K562 (cell line): ENCODE measurements around the gene PRODH2. TPM values are rescaled to one million over a fixed set of nuclear protein-coding genes. Genes with fewer than 3 reads are reported as not detected.

Experiments
- HDAC8 ChIP-seq: fragments of 450-650 bp; IDR thresholded peaks from 2 replicates; pipeline ENCODE4 v1.6.1; 2016; ENCODE audit warnings: mild to moderate bottlenecking, missing genetic modification characterization, moderate library complexity, missing compliant biosample characterization
- PATZ1 ChIP-seq: fragments of 250-450 bp; sonication (Bioruptor Pico); IDR thresholded peaks from 2 replicates; pipeline ENCODE4 v1.5.0; 2020; ENCODE audit warnings: mild to moderate bottlenecking, borderline replicate concordance
- TAF7 ChIP-seq: fragments of 450-650 bp; IDR thresholded peaks from 2 replicates; pipeline ENCODE4 v1.6.1; 2016; ENCODE audit warnings: missing genetic modification characterization, missing compliant biosample characterization
- polyA plus RNA-seq, 8 experiments: library from polyadenylated mRNA; depleted of rRNA in 4 of 8; stranded (reverse) in 5 of 8; unstranded in 3 of 8; fragments of >200 nt; fragmentation: Nextera tagmentation in 2 of 8; fragmentation: Illumina TruSeq in 1 of 8; extraction: Ambion mirVana in 2 of 8; extraction: Trizol in 1 of 8; gene quantifications; 2 replicates each; pipeline versions ENCODE4 v1.2.1 to v1.2.3, GENCODE V29; 2011 to 2014; ENCODE audit warnings: inconsistent platforms in 1 of 8, missing spikeins in 1 of 8
- total RNA-seq, 7 experiments: library from RNA; depleted of rRNA in 6 of 7; stranded (reverse); fragments of >200 nt in 6 of 7; fragmentation: Illumina TruSeq in 2 of 7; extraction: Trizol in 2 of 7; gene quantifications; 2 replicates each; pipeline versions ENCODE4 v1.2.1 to v1.2.3, GENCODE V29; 2011 to 2021; ENCODE audit warnings: low replicate concordance in 1 of 7
- TF ChIP-seq, protein P1 (sequence below): fragments of 450-650 bp; IDR thresholded peaks from 2 replicates; pipeline ENCODE4 v1.6.1; 2016; ENCODE audit warnings: low read depth

PRODH2 gene
- total and polyA plus RNA-seq, 9 of the 15 experiments (the other 6 are each of a cell fraction or from before 2014, with no cell fraction given): not detected

GRCh38 chr19:35777086-35777841, 35.4 kb downstream of the PRODH2 start (continued):
- TF ChIP-seq, protein P1, sequence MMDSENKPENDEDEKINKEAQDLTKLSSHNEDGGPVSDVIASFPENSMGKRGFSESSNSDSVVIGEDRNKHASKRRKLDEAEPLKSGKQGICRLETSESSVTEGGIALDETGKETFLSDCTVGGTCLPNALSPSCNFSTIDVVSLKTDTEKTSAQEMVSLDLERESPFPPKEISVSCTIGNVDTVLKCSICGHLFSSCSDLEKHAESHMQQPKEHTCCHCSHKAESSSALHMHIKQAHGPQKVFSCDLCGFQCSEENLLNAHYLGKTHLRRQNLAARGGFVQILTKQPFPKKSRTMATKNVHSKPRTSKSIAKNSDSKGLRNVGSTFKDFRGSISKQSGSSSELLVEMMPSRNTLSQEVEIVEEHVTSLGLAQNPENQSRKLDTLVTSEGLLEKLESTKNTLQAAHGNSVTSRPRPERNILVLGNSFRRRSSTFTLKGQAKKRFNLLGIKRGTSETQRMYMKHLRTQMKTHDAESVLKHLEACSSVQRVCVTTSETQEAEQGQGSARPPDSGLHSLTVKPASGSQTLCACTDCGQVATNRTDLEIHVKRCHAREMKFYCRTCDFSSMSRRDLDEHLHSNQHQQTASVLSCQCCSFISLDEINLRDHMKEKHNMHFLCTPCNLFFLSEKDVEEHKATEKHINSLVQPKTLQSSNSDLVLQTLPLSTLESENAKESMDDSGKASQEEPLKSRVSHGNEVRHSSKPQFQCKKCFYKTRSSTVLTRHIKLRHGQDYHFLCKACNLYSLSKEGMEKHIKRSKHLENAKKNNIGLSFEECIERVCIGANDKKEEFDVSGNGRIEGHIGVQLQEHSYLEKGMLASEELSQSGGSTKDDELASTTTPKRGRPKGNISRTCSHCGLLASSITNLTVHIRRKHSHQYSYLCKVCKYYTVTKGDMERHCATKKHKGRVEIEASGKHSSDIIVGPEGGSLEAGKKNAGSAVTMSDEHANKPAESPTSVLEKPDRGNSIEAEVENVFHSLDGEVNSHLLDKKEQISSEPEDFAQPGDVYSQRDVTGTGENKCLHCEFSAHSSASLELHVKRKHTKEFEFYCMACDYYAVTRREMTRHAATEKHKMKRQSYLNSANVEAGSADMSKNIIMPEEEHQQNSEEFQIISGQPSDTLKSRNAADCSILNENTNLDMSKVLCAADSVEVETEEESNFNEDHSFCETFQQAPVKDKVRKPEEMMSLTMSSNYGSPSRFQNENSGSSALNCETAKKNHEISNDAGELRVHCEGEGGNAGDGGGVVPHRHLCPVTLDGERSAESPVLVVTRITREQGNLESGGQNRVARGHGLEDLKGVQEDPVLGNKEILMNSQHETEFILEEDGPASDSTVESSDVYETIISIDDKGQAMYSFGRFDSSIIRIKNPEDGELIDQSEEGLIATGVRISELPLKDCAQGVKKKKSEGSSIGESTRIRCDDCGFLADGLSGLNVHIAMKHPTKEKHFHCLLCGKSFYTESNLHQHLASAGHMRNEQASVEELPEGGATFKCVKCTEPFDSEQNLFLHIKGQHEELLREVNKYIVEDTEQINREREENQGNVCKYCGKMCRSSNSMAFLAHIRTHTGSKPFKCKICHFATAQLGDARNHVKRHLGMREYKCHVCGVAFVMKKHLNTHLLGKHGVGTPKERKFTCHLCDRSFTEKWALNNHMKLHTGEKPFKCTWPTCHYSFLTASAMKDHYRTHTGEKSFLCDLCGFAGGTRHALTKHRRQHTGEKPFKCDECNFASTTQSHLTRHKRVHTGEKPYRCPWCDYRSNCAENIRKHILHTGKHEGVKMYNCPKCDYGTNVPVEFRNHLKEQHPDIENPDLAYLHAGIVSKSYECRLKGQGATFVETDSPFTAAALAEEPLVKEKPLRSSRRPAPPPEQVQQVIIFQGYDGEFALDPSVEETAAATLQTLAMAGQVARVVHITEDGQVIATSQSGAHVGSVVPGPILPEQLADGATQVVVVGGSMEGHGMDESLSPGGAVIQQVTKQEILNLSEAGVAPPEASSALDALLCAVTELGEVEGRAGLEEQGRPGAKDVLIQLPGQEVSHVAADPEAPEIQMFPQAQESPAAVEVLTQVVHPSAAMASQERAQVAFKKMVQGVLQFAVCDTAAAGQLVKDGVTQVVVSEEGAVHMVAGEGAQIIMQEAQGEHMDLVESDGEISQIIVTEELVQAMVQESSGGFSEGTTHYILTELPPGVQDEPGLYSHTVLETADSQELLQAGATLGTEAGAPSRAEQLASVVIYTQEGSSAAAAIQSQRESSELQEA: no peak
- TF ChIP-seq PATZ1 (CRISPR knock-in tag): no peak
- TF ChIP-seq HDAC8 (tag): no peak
- TF ChIP-seq TAF7 (tag): no peak
